ENCODE measurements around the gene BIN2. TPM values are rescaled to one million over a fixed set of nuclear protein-coding genes. Genes with fewer than 3 reads are reported as not detected.

BIN2 gene
- total and polyA plus RNA-seq, 2 of the 13 experiments (the other 11 are each of a cell fraction or from before 2014, with no cell fraction given): not detected

DNA sequence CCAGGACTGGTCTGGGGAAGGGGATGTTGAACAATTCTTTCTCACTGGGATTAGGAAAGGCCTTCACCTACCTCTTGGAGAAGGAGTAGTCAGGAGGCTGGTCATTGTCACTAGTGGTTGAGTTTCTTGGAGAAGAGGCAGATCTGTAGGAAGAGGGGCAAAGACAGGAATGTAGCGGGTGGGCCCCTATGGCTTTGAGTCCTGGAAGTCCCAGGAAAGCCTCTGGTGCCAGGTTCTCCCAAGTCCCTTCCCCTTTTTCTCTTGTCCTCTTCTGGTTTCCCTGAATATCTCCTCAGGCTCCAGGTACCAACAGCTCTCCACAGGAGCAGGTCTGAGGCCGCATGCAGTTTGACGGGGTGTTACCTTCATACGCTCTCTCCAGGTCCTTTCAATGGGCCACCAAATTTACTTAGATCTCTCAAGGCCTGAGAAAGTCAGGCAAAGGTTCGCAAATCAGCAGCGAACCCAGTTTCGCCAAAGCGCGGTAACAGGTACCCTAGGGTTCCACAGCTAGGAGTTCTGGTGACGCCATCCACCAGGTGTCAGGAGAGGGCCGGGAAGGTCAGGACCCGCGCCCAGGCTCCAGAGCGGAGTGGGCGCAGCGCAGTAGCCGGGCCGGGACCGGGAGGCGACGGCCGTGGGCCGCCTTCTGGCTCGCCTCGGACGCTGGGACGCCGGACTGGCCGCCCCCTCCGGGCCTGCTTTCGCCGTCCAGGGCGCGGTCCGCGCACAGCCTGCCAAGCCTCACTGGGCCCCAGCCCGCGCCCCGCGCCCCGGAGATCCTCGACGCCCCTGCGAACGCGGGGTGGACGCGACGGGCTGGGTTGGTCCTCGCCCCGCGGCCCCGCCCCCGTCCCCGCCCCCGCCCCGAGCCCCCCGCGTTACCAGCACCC, 54.6 kb downstream of the BIN2 start (continued):
- TF ChIP-seq, protein P1, sequence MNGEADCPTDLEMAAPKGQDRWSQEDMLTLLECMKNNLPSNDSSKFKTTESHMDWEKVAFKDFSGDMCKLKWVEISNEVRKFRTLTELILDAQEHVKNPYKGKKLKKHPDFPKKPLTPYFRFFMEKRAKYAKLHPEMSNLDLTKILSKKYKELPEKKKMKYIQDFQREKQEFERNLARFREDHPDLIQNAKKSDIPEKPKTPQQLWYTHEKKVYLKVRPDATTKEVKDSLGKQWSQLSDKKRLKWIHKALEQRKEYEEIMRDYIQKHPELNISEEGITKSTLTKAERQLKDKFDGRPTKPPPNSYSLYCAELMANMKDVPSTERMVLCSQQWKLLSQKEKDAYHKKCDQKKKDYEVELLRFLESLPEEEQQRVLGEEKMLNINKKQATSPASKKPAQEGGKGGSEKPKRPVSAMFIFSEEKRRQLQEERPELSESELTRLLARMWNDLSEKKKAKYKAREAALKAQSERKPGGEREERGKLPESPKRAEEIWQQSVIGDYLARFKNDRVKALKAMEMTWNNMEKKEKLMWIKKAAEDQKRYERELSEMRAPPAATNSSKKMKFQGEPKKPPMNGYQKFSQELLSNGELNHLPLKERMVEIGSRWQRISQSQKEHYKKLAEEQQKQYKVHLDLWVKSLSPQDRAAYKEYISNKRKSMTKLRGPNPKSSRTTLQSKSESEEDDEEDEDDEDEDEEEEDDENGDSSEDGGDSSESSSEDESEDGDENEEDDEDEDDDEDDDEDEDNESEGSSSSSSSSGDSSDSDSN (CRISPR knock-in tag; IDR thresholded peaks at IDR 0.05): peak; percentile 91
- TF ChIP-seq RBM39 (IDR thresholded peaks at IDR 0.05; ENCODE audit: low read depth, low read length, poor library complexity, severe bottlenecking) (peak; percentile 12), ARNTL (CRISPR knock-in tag; IDR thresholded peaks at IDR 0.05) (no peak), HOXA3 (CRISPR knock-in tag; IDR thresholded peaks at IDR 0.05) (peak; percentile 33; the same call in 1 of the 2 replicates), CREB1 (IDR thresholded peaks at IDR 0.05) (no peak), CREB1 (CRISPR knock-in tag; IDR thresholded peaks at IDR 0.05) (no peak), SNRNP70 (IDR thresholded peaks at IDR 0.05; ENCODE audit: low read depth, low read length) (no peak)
- TF ChIP-seq, protein P2, sequence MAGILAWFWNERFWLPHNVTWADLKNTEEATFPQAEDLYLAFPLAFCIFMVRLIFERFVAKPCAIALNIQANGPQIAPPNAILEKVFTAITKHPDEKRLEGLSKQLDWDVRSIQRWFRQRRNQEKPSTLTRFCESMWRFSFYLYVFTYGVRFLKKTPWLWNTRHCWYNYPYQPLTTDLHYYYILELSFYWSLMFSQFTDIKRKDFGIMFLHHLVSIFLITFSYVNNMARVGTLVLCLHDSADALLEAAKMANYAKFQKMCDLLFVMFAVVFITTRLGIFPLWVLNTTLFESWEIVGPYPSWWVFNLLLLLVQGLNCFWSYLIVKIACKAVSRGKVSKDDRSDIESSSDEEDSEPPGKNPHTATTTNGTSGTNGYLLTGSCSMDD (CRISPR knock-in tag; IDR thresholded peaks at IDR 0.05): no peak

DNA sequence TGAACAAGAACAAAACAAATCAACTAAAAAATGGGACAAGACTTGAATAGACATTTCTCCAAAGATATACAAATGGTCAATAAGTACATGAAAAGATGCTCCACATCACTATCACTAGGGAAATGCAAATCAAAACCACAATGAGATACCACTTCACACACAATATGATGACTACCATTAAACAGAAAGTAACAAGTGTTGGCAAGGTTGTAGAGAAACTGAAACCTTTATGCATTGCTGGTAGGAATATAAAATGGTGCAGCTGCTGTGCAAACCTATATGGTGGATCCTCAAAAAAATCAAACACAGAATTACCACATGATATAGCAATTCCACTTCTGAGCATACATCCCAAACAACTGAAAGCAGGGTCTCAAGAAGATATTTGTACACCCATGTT, 59.0 kb downstream of the BIN2 start:
- Histone ChIP-seq H3K4me1 (ENCODE audit: insufficient read depth, low read length) (peaks cover 16% of the 10 kb centered on the region), H3K36me3 (replicated peaks in 1 of 2; ENCODE audit: control insufficient read depth in 1 of 2, insufficient read depth in 2 of 2, low read length in 2 of 2) (no peaks in the 10 kb centered on the region; a peak in 1 of 5 replicates), H3K27me3 (ENCODE audit: control insufficient read depth in 1 of 2, insufficient read depth in 2 of 2, low read length in 2 of 2) (no peaks in the 10 kb centered on the region; a peak in 1 of 5 replicates), H3K27ac (ENCODE audit: extremely low read length, insufficient read depth, low read length) (no peak overlapping the region), H3K9ac (ENCODE audit: insufficient read depth, low read depth, low read length) (no peak overlapping the region), H3K4me3 (replicated peaks in 1 of 3; ENCODE audit: insufficient read depth in 1 of 3, low read depth in 2 of 3, low read length in 3 of 3) (no peak overlapping the region), H3K4me2 (ENCODE audit: low read depth, low read length) (no peak overlapping the region), H4K20me1 (ENCODE audit: insufficient read depth, low read length) (no peaks in the 10 kb centered on the region), H2AFZ (ENCODE audit: low read length) (no peak overlapping the region), H3K9me3 (ENCODE audit: low read length) (no peaks in the 10 kb centered on the region), H3K79me2 (ENCODE audit: insufficient read depth, low read length) (no peaks in the 10 kb centered on the region)
- FAIRE-seq (no peak), ATAC-seq (no peak), DNase-seq (ENCODE audit: low spot score) (no peak)
- POLR2A ChIA-PET: no interaction called here
- CTCF ChIA-PET (ENCODE audit: low intra/inter-chr PET ratio, low total read pairs): no interaction called here
- intact Hi-C loops (cut with micrococcal nuclease; ENCODE audit: unreplicated experiment) (no loop called here), in situ Hi-C loops (cut with HindIII; ENCODE audit: extremely low pct_ligation_motif_present, low pct_unique_long_range_greater_than_20kb) (loop anchor here (5.0 kb wide), 1 partner anchor 77 kb away; no protein-coding TSS in a partner anchor)
- BruUV-seq (replicated peaks): no TSS peak
- TF ChIP-seq ZNF7 (CRISPR knock-in tag; IDR thresholded peaks at IDR 0.05): peak; percentile 73
- TF ChIP-seq NCOA1 (CRISPR knock-in tag; IDR thresholded peaks at IDR 0.05): no peak
- TF ChIP-seq ZNF577 (CRISPR knock-in tag; IDR thresholded peaks at IDR 0.05; ENCODE audit: borderline replicate concordance, low read depth): no peak
- TF ChIP-seq MTF2 (CRISPR knock-in tag; IDR thresholded peaks at IDR 0.05; ENCODE audit: borderline replicate concordance): no peak
- TF ChIP-seq GMEB2 (CRISPR knock-in tag; IDR thresholded peaks at IDR 0.05; ENCODE audit: low read depth): no peak
- TF ChIP-seq, protein P3, sequence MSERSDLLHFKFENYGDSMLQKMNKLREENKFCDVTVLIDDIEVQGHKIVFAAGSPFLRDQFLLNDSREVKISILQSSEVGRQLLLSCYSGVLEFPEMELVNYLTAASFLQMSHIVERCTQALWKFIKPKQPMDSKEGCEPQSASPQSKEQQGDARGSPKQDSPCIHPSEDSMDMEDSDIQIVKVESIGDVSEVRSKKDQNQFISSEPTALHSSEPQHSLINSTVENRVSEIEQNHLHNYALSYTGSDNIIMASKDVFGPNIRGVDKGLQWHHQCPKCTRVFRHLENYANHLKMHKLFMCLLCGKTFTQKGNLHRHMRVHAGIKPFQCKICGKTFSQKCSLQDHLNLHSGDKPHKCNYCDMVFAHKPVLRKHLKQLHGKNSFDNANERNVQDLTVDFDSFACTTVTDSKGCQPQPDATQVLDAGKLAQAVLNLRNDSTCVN (CRISPR knock-in tag; IDR thresholded peaks at IDR 0.05; ENCODE audit: borderline replicate concordance): no peak

Measured in HepG2 (cell line).